GM12892 (cell line): ENCODE results near the gene FOXC1.

Source experiments
- POLR2A ChIP-seq: IDR thresholded peaks from 2 replicates; pipeline ENCODE4 v1.6.1; 2011; ENCODE audit warnings: low read depth, low read length, control low read depth
- TAF1 ChIP-seq: IDR thresholded peaks from 2 replicates; pipeline ENCODE4 v1.6.1; 2011; ENCODE audit warnings: low read depth, mild to moderate bottlenecking, control low read depth, low read length, borderline replicate concordance

DNA sequence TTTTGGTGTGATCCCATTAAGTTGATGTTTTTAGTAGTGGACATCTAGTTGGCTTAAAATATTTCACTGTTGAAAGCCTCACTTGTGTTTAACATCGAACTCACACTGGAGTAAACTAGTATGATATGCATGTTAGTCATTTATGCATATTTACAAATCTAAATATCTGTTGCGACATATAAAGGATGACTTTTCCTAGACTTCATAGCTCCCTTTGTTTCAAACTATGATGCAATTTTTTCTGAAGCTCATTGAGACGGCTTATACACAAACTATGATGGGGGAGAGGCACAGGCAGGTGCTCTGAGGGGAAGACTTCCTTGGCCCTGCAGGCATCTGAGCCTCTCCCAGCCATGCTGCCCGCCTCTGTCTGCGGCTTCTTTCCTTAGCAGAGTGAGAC is 11.8 kb upstream of the FOXC1 start:
- TF ChIP-seq TAF1 = no peak
- no peak for TF ChIP-seq POLR2A
